Head of caudate nucleus (tissue), 42 donors: Measurements from ENCODE around the gene GPAT2.
"Not testable (repeated sequence)": the region's sequence is repeated elsewhere in the genome, so short reads cannot be mapped to it uniquely, and the experiment has no call there.

Experiments
- DNase-seq, 42 donors: peaks; one replicate each; pipeline versions ENCODE4 v3.0.0 to v3.0.0-alpha.2; 2020 to 2021; ENCODE audit warnings: mixed read lengths in 7 of 42
- intact Hi-C: fragments of 100-400 bp; cut with DNase I; formaldehyde crosslinking; loops from one replicate; pipeline ENCODE4 v1.15.0; 2022

The GPAT2 gene

DNA sequence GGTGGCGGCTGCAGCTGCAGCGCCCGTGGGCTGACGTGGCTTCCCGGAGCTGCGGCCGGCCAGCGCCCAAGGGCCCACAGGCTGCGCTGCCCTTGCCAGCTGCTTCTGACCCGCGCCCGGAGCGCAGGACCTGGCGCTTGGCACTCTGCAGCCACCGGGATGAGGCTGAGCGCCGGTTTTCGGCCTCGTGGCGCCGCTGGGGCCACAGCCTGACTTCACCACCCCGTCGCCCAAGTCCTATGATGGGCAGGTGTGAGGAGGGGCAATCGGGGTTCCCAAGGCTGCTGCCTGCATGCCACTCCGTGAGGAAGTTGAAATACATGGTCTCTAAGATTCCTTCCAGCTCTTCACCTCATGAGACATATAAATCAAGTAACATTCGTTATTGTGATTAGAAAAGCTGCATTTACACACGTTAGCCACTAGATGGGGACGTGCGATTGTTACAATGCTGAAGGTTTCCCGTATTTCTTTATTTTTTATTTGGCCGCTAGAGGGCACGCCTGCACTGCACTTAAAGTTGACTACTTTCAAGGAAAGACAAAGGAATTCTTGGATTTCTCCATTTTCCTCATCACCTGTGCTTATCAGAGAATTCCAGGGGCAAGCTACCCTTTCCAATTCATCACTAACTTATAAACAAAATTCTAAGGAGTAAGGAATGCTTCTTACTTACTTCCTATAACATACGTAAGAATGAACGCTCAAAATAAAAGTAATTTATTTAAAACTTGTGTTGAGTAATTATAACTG is 42.0 kb downstream of the GPAT2 start:
- intact Hi-C loops = not testable (repeated sequence)
- DNase-seq = peak in 40 of 42 donors; percentile 40 to 93 (median 75)

DNA sequence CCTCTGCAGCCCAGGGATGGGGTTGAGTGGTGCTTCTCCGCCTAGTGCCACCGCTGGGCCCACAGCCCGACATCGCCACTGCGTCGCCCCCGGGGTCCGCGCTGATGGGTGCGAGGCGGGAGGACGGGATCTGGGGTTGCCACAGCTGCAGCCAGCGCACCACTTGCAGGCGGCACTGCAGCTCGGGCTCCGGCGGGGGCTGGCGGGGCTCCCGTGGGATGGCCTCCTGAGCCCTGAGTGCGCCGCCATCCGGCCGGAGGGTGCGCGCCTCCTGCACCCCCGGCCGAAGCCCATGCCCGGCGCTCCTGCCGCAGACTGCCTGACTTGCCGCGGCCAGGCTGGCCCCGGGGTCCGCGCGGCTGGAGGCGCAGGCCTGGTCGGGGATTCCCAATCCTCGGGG is 42.6 kb downstream of the GPAT2 start:
- intact Hi-C loops = not testable (repeated sequence)
- DNase-seq = peak in 30 of 42 donors; percentile 28 to 78 (median 50)

DNA sequence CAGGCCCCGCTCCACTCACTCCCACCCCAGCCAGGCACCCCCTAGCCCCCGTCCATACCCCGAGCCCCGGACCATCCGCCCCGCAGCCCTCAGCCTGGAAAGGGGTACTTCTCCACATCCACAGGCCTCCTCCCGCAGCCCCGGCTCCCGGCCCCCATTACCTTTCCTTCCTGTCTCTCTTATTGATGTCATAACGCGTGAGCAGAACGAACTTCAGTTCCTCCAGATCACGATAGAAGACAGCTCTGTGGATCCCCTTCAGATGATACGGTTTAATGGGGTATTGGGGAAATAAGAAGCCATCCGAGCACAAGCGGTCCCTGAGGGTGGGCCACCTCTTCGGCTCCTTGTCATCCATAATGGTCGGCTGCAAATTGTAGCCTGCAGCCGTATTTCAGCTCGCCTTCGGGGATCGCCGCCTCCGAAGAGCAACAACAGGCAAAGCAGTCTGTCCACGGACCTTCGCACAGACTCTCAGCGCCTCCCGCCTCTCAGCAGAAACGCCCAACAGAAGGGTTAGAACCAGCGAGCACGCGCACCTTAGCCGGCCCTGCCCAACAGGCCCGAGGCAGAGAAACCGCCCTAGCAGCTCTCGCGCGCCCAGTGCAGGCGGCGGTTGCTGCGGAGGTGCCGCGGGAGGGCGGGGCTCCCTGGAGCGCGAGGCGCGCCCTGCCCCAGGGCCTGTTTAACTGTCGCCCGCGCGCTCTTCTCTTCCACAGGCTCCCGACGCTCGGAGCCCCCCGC is 43.2 kb downstream of the GPAT2 start, which contains the start of gene ANKRD36C:
ANKRD36C (minus strand) TSS at position 474 of the 744 bp plus-strand sequence; CDS start at position 358, 116 bp downstream.
- DNase-seq = peak in 19 of 42 donors; percentile 4 to 47 (median 24)
- intact Hi-C loops = not testable (repeated sequence)

GRCh38 chr2:95990884-95991283 is 43.8 kb downstream of the GPAT2 start:
- DNase-seq, intact Hi-C loops: not testable (repeated sequence)
